Skin of body (tissue), 2 donors: Measurements from ENCODE around the gene S1PR4. TPM values are rescaled to one million over a fixed set of nuclear protein-coding genes. Genes with fewer than 3 reads are reported as not detected.
"Not testable (repeated sequence)": the region's sequence is repeated elsewhere in the genome, so short reads cannot be mapped to it uniquely, and the experiment has no call there.

Experiments used
- DNase-seq: peaks from one replicate; lab custom pipeline; 2025; lab: John Stamatoyannopoulos, UW
- total RNA-seq: library from RNA; depleted of rRNA; stranded (reverse); fragments of >200 nt; gene quantifications from one replicate; pipeline ENCODE4 v1.2.3, GENCODE V29; 2014

The S1PR4 gene
- total RNA-seq, 1 donor from 2014 or later, result 1.9 TPM

DNA sequence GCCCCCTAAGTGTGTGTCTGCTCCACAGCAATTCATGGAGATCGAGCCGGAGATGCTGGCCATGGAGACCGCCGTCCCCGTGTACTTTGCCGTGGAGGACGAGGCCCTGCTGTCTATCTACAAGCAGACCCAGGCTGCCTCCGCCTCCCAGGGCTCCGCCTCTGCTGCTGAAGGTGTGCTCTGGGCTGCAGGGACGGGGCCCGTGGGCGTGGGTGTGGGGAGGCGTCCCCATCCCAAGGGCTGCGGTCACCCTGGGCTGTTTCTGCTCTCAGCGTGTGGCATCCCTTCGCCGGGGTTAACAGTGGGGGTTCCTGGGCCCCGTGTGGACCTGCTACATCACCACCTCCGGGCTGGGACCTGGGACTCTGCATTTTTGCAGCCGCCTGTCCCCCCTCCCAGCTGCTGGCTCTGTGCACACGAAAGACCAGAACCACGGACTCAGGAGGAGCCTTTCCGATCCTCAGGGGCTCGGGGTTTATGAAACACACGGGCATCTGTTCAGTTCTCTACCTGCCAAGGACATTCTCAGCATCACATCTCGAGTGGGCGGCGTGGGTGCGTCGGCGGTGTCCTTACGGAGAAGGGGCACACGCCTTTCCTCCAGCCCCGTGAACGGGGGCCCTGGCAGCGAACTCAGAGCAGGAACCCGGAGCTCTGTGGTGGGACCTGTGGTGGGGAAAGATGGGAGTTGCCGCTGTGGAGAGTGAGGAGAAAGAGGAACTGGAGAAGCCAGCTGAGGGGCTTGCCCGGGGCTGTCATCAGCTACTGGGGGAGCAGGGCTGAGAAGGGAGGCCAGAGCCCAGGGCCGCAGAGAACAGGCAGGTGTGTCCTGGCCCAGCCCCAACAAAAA, 14.9 kb downstream of the S1PR4 start:
- no peak for DNase-seq

DNA sequence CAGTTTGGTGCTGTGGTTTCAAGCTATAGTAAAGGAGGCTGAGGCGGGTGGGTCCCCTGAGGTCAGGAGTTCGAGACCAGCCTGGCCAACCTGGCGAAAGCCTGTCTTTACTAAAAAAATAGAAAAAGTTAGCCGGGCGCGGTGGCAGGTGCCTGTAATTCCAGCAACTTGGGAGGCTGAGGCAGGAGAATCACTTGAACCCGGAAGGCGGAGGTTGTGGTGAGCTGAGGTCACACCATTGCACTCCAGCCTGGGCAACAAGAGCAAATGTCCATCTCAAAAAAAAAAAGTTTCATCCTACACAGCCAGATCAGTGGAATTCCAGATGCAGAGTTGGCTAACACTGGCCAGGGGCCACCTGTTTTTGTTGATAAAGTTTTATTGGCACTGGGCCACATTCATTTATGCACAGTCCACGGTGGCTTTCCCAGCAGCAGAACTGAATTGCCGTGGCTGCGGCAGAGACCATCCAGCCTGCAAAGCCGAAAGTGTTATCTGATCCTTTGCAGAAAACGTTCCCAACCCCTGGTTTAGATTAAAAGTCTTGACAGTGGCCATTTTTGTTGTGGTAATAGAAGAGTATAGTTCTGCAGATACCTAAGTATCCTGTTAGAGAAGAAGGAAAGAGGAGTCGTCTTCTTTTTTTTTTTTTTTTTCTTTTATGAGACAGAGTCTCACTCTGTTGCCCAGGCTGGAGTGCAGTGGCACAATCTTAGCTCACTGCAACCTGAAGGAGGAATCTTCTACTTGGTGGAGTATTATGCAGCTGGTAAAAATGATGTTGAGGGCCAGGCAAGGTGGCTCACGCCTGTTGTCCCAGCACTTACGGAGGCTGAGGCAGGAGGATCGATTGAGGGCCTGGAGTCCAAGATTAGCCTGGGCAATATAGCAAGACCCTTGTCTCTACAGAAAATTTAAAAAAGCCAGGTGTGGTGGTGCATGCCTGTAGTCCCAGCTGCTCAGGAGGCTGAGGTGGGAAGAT, 15.8 kb downstream of the S1PR4 start:
- no peak for DNase-seq

DNA sequence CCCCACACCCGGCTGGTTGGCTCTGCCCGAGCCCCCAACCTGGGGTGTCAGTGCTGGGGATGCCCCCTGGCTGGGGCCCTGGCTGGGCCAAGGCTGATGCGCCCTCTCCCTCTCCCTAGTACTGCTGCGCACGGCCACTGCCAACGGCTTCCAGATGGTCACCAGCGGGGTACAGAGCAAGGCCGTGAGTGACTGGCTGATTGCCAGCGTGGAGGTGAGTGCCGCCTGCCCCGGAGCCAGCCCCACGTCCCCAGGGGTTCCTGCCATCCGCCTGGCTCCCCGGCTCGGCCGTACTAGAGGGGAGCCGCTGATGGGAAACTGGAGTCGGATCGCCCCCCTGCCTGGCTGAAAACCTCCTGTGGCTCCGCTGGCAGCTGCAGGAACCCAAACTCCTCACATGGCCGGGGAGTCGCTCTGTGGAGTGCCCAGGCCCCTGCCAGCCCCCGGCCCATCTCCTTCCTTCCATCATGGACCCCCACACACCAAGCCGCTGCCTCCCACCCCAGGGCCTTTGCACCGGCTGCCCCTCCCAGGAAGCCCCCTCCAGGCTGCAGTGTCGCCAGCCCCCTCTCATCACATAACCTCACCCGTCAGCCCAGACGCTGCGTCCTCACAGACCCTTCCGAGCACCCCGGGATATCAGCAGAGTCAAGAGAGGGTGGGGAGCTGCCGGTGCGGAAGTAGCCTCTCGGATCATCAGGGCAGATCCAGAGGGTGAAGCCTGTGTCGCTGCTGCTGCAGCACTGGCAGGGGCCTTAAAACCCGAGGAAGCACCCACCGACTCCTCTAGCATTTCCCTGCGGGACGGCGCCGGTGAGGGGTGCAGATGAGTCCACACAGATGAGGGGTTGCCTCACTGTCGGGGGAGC, 17.7 kb downstream of the S1PR4 start:
- no peak for DNase-seq

DNA sequence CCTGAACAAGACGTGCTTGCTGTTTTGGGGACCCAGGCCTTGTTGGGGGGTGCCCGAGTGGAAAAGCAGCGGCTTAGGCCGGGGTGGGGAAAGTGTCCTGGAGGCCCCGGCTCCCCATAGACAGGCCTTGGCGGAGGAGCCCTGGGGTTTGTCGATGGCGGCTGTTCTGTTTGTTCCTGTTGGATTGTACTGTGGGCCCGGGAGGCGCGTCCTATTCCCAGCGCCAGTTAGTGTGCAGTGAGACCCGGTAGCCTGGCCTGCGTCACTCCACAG, 18.3 kb downstream of the S1PR4 start:
- no peak for DNase-seq

DNA sequence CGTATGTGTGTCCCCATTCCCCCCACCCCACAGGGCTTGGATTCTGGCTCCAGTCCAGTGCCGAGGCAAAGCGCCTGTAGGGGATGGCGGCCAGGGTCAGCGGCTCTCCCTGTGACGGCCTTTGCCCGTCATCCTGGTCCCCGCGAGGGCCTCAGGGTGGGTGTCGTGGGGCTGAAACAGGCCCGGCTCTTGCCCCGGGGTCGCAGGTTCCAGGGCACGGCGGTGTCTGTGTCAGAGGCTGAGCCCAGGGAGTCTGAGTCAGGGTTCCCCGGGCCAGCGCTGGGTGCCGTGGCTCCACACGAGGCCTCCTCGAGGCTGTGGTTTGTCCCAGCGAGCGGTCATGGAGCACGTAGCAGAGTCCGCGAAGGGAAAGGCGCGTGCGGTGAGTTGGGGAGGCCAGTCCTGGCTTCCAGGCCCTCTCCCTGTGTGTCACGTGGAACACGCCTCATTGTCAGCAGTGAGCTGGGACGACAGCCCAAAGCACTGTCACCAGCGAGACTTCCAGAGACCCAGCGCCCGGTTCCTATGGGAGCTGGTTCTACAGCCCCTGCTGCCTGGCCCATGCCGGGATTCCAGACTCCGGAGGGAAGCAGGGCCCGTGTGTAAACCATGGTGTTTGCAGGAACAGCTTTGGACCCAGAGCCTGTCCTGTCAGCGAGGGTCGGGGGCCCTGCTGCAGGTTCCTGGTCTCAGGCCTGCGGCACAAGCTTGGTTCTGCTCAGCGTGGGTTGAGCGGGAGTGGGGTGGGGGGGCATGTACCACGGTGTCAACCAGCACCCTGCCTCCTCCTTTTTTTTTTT, 20.5 kb downstream of the S1PR4 start:
- no peak for DNase-seq

DNA sequence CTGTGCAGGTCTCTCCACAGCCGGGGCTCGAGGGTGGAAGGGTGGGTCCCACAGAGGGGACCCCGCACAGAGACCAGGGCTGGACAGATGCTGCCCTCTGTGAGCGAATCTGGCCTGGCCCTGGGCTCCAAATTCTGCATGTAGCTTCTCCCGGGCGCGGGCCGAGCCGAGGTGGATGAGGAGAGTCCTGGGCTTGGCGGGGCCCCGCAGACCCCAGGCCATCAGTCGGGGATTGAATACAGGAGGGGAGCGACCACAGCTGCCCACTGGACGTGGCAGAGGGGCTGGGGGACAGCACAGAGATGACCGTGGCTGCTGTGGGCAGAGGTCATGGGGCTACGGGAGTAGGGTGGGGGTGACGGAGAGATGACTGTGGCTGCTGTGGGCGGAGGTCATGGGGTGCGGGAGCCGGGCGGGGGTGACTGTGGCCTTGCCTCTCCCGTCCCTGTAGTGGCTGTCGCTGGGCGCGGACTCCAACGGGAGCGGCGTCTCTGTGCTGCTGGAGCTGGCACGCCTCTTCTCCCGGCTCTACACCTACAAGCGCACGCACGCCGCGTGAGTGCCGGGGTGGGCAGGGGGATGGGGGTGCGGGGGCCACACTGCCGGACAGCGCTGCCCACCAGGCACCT, 22.6 kb downstream of the S1PR4 start:
- no peak for DNase-seq

DNA sequence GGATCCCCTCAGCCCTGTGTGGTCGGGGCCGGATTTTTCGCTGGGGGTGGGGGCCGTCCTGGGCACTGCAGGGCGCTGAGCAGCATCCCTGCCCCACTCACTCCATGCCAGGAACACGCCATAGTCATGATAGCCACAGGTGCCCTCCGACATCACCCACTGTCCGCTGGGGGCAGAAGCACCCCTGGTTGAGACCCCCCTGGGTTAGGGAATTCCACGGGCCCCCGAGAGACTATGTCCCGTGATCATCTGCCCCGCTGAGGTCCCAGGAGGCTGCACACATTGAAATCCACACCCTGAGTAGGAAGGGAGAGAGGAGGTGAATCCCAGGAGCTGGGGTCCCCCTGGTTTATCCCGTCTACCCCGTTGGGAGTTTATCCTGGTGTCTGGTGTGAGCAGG, 23.3 kb downstream of the S1PR4 start:
- no peak for DNase-seq

DNA sequence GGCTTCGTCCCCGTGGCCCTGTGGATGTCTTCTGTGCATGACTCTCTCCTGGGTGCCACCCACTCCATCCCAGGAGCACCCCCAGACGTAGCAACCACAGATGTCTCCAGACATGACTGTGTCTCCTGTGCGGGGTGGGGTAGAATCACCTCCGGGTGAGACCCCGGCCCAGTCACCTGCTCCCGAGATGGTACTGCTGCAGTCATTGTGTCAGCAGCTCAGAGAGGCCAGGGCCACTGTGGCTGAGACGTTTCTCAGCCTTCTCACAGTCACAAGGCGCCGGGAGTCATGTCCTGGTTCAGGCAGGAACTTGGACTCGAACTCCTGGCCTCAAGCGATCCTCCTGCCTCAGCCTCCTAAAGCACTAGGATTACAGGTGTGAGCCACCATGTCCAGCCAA, 23.8 kb downstream of the S1PR4 start:
- no peak for DNase-seq

DNA sequence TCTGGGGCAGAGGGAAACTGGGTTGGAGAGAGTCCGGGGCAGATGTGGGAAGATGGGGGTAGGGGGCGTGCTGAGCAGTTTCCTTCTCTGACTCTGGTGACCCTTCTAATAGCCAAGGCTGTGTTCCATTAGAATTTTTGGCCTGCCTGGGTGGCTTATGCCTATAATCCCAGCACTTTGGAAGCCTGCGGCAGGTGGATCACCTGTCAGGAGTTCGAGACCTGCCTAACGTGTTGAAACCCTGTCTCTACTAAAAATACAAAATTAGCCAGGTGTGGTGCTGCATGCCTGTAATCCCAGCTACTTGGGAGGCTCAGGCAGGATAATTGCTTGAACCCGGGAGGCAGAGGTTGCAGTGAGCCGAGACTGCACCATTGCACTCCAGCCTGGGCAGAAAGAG, 24.3 kb downstream of the S1PR4 start:
- not testable (repeated sequence) for DNase-seq

DNA sequence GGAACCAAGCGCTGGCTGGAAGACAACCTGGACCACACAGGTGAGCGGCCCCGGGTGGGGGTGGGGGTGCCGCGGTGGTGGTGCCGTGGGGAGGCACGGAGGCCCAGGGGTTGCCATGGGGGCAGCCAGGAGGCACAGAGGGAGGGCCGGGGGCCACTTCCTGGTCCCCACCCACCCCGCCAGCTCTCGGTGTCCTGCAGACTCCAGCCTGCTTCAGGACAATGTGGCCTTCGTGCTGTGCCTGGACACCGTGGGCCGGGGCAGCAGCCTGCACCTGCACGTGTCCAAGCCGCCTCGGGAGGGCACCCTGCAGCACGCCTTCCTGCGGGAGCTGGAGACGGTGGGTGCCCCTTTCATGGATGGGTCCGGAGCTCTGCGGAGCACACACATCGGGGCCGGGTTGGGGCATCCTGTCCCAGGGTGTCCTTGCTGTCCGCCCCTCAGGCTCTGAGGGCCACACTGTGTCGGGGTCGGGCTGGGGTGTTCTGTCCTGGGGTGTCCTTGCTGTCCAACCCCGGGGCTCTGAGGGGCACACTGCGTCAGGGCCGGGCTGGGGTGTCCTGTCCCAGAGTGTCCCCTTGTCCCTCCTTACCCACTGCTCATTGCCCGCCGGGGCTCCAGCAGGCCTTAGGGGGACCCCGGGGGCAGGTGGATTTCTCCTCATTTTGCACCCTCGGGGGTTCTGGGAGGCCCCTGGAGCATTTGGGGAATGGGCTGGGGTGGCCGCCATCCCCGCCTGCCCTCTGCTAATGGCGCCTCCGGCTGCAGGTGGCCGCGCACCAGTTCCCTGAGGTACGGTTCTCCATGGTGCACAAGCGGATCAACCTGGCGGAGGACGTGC, 25.5 kb downstream of the S1PR4 start:
- no peak for DNase-seq

DNA sequence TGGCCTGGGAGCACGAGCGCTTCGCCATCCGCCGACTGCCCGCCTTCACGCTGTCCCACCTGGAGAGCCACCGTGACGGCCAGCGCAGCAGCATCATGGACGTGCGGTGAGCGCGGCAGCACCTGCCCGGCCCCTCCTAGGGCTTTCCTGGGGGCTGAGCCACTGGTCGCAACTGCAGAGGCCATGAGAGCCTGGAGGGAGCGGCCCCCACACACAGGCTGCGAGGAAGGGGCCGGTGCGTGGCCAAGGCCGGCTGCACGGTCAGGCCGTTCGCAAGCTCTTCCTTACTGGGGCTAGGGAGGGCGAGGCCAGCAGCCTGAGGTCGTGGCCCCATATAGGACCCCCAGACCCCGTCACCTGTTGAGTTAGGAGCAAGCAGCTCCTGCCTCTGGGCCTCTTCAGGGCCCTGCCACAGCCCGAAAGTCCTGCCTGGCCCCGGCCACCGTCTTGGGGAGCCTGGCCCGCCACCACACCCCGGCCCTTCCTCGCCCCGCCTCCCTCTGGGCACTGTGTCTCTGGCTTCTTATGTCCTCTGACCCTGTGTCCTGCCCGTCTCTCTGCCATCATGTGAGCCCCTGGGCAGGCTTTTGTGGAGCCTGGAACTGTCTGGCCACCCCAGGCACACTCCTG, 26.2 kb downstream of the S1PR4 start:
- DNase-seq, result no peak

DNA sequence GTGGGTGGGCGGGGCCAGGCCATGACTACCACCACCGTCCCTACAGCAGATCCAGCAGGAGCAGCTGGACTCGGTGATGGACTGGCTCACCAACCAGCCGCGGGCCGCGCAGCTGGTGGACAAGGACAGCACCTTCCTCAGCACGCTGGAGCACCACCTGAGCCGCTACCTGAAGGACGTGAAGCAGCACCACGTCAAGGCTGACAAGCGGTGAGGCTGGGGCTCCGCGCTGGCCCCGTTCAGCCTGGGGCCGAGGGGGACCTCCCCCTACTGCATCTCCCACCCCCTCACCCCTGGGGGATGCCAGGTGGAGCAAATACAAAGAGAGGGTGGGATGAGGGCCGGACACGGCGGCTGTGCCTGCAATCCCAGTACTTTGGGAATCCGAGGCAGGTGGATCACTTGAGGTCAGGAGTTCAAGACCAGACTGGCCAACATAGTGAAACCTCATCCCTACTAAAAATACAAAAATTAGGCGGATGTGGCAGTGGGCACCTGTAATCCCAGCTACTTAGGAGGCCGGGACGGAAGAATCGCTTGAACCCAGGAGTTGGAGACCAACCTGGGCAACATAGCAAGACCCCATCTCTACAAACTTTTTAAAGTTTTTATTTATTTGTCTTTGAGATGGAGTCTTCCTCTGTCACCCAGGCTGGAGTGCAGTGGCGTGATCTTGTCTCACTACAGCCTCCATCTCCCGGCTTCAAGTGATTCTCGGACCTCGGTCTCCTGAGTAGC, 27.8 kb downstream of the S1PR4 start:
- DNase-seq, result no peak

DNA sequence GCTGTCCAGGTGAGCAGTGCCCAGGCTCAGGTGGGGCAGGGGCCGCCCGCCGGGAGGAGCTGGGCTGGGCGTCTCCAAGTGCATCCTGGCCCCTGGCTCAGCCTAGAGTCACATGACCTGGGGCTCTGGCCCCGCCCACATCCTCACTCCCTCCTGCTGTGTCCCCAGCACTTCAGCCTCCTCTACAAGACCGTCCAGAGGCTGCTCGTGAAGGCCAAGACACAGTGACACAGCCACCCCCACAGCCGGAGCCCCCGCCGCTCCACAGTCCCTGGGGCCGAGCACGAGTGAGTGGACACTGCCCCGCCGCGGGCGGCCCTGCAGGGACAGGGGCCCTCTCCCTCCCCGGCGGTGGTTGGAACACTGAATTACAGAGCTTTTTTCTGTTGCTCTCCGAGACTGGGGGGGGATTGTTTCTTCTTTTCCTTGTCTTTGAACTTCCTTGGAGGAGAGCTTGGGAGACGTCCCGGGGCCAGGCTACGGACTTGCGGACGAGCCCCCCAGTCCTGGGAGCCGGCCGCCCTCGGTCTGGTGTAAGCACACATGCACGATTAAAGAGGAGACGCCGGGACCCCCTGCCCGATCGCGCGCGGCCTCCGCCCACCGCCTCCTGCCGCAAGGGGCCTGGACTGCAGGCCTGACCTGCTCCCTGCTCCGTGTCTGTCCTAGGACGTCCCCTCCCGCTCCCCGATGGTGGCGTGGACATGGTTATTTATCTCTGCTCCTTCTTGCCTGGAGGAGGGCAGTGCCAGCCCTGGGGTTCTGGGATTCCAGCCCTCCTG, 29.1 kb downstream of the S1PR4 start:
- no peak for DNase-seq

DNA sequence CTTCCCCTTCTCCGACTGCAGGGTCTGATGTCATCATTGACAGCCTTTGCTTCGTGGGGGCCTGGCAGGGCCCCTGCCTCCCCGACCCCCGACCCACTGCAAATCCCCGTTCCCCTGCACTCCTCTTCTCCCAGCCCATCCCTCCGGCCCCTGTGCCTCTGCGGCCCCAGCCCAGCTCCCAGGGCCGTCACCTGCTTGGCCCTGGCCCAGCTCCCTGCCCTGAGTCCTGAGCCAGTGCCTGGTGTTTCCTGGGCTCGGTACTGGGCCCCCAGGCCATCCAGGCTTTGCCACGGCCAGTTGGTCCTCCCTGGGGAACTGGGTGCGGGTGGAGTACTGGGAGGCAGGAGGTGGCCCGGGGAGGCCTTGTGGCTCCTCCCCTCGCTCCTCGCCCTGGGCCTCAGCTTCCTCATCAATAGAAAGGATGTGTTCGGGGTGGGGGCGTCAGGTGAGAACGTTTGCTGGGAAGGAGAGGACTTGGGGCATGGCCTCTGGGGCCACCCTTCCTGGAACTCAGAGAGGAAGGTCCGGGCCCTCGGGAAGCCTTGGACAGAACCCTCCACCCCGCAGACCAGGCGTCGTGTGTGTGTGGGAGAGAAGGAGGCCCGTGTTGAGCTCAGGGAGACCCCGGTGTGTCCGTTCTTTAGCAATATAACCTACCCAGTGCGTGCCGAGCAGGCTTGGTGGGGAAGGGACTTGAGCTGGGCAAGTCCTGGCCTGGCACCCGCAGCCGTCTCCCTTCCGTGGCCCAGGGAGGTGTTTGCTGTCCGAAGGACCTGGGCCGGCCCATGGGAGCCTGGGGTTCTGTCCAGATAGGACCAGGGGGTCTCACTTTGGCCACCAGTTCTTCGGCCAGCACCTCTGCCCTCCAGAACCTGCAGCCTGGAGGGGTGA, 30.0 kb downstream of the S1PR4 start:
- DNase-seq, result no peak

DNA sequence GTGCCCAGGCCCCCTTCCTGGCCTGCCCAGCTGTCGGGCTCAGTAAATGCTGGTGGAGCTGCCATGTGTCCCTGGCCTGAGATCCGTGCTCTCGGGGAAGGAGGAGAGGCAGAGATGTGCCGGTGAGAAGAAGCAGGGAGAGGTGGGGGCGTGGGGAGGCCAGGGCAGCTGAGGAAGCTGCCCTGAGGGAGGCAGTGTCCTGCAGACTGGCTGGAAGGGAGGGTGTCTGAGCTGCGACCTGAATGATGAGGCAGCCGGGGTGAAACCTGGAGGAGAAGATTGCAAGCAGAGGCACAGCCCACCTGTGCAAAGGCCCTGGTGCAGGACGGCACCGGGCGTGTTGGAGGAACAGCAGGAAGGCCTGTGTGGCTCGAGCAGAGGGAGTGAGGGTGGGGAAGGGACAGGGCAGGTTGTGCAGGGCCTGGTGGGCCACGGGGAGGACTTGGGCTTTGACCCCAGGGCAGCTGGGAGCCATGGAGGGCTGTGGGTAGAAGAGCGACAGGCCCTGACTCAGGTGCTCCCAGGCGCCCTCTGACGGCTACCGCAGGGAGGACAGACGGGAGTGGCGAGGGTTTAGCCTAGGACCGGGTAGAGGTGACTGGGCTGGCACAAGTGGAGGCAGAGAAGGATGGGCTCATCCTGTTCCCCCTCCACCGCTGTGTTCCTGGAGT, 31.9 kb downstream of the S1PR4 start:
- DNase-seq, result no peak

DNA sequence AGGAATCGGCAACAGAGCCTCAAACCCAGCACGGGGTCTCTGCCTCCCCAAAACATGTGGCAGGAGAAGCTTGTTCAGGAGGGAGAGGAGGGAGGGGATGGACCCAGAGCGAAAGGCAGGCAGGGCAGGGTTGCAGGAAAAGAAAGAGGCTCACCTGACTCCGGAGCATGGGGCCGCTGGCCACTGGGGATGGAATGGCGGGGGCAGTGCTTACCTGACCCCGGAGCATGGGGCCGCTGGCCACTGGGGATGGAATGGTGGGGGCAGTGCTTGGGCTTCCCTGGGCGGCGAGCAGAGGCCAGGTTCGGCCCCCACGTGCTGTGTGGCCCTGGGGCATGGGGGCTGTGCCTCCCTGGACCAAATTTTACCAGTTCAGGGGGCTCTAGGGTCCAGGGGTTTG, 32.6 kb downstream of the S1PR4 start:
- no peak for DNase-seq
